Loucy (cell line): ENCODE measurements around the gene TKT.

Source experiments
- H2AFZ ChIP-seq: fragments of 200-600 bp; sonication (generic); 2 replicates; pipeline ENCODE4 v1.6.0; 2016; ENCODE audit warnings: antibody characterized with exemption, mild to moderate bottlenecking, low read length, moderate library complexity
- H3F3A ChIP-seq: fragments of 200-600 bp; 2 replicates; pipeline ENCODE4 v1.6.0; 2016; ENCODE audit warnings: antibody characterized with exemption, low read depth, mild to moderate bottlenecking
- H3K27me3 ChIP-seq: fragments of 200-600 bp; sonication (generic); 2 replicates; pipeline ENCODE4 v1.6.1; 2014; ENCODE audit warnings: low read length, mild to moderate bottlenecking; ENCODE audit not compliant: insufficient read depth, poor library complexity, severe bottlenecking
- H3K36me3 ChIP-seq: fragments of 200-600 bp; sonication (generic); 2 replicates; pipeline ENCODE4 v1.6.1; 2016; ENCODE audit warnings: low read length; ENCODE audit not compliant: insufficient read depth
- H3K4me1 ChIP-seq: fragments of 200-600 bp; sonication (generic); 2 replicates; pipeline ENCODE4 v1.5.1; 2014; ENCODE audit warnings: low read length, mild to moderate bottlenecking; ENCODE audit not compliant: insufficient read depth, poor library complexity, severe bottlenecking
- H3K4me2 ChIP-seq: fragments of 200-600 bp; sonication (generic); 2 replicates; pipeline ENCODE4 v1.6.0; 2014; ENCODE audit warnings: antibody characterized with exemption, low read length, low read depth, mild to moderate bottlenecking; ENCODE audit not compliant: poor library complexity, severe bottlenecking
- H3K4me3 ChIP-seq: fragments of 200-600 bp; sonication (generic); 2 replicates; pipeline ENCODE4 v1.5.1; 2014; ENCODE audit warnings: low read length, mild to moderate bottlenecking, mixed read lengths; ENCODE audit not compliant: poor library complexity, severe bottlenecking
- H3K79me2 ChIP-seq: fragments of 200-600 bp; sonication (generic); 2 replicates; pipeline ENCODE4 v1.6.1; 2014; ENCODE audit warnings: low read length; ENCODE audit not compliant: insufficient read depth
- H3K9ac ChIP-seq: fragments of 200-600 bp; sonication (generic); 2 replicates; pipeline ENCODE4 v1.6.0; 2014; ENCODE audit warnings: mild to moderate bottlenecking, low read depth, low read length, moderate library complexity; ENCODE audit not compliant: poor library complexity, severe bottlenecking
- H3K9me2 ChIP-seq: fragments of 200-600 bp; sonication (generic); replicated peaks from 2 replicates; pipeline ENCODE4 v1.6.1; 2016; ENCODE audit warnings: low read depth, low read length, mixed read lengths
- H3K9me3 ChIP-seq: fragments of 200-600 bp; sonication (generic); 2 replicates; pipeline ENCODE4 v1.6.1; 2014; ENCODE audit warnings: mild to moderate bottlenecking, antibody characterized with exemption, low read length, low read depth; ENCODE audit not compliant: insufficient read depth
- H4K20me1 ChIP-seq: fragments of 200-600 bp; sonication (generic); 2 replicates; pipeline ENCODE4 v1.6.0; 2014; ENCODE audit warnings: antibody characterized with exemption, low read length, mild to moderate bottlenecking; ENCODE audit not compliant: insufficient read depth, poor library complexity, severe bottlenecking
- CTCF ChIP-seq: fragments of 200-600 bp; sonication (generic); conservative IDR thresholded peaks from 2 replicates; pipeline ENCODE4 v1.5.1; 2014; ENCODE audit warnings: mild to moderate bottlenecking, antibody characterized with exemption, low read length
- EZH2phosphoT487 ChIP-seq: fragments of 200-600 bp; IDR thresholded peaks from 2 replicates; pipeline ENCODE4 v1.6.1; 2018; ENCODE audit warnings: antibody characterized with exemption, mild to moderate bottlenecking, moderate library complexity, borderline replicate concordance

The TKT gene

GRCh38 chr3:53255775-53256703 lies at the start of gene TKT:
Gene TKT, minus strand, starts transcription at chr3:53256022. Its CDS starts 80 bp downstream, at chr3:53255942.
- H3F3A ChIP-seq = no peaks in the 10 kb centered on the region
- peak within 1 kb of the TSS; percentile 92 for H3K4me3 ChIP-seq
- peaks cover 40% of the 10 kb centered on the region for H4K20me1 ChIP-seq
- H3K79me2 ChIP-seq = peaks cover 47% of the 10 kb centered on the region
- H3K9me3 ChIP-seq = no peaks in the 10 kb centered on the region
- H3K9ac ChIP-seq = peak within 1 kb of the TSS; percentile 95
- no peaks in the 10 kb centered on the region for H3K27me3 ChIP-seq
- H2AFZ ChIP-seq = peak within 1 kb of the TSS; percentile 50
- H3K4me2 ChIP-seq = peak within 1 kb of the TSS; percentile 99
- peaks cover 32% of the 10 kb centered on the region for H3K4me1 ChIP-seq
- H3K9me2 ChIP-seq = no peaks in the 10 kb centered on the region
- TF ChIP-seq EZH2phosphoT487 (no peak), CTCF (no peak)
- H3K36me3 ChIP-seq = no peaks in the 10 kb centered on the region

- Histone ChIP-seq H3K27me3 (no peaks in the 10 kb centered on the region), H3K9ac (no peak overlapping the region), H3K36me3 (peaks cover 54% of the 10 kb centered on the region; the same call in 1 of the 2 replicates), H3K4me1 (no peaks in the 10 kb centered on the region), H3K4me2 (no peak overlapping the region), H2AFZ (no peak overlapping the region), H4K20me1 (no peaks in the 10 kb centered on the region), H3K79me2 (no peaks in the 10 kb centered on the region), H3K9me3 (no peaks in the 10 kb centered on the region), H3K4me3 (no peak overlapping the region), H3K9me2 (no peaks in the 10 kb centered on the region), H3F3A (no peaks in the 10 kb centered on the region)
- no peak for TF ChIP-seq EZH2phosphoT487
These were observed 48.1 kb upstream of the TKT start for GRCh38 chr3:53303957-53304356.

GRCh38 chr3:53303549-53303948 lies 47.7 kb upstream of the TKT start:
- H3K36me3 ChIP-seq = peaks cover 54% of the 10 kb centered on the region; the same call in 1 of the 2 replicates
- H3K27me3 ChIP-seq = no peaks in the 10 kb centered on the region
- TF ChIP-seq EZH2phosphoT487 (no peak), CTCF (no peak)
- no peaks in the 10 kb centered on the region for H3K4me1 ChIP-seq
- no peak overlapping the region for H3K4me2 ChIP-seq
- no peak overlapping the region for H3K9ac ChIP-seq
- H3K79me2 ChIP-seq = no peaks in the 10 kb centered on the region
- no peaks in the 10 kb centered on the region for H4K20me1 ChIP-seq
- H3K9me3 ChIP-seq = no peaks in the 10 kb centered on the region
- no peak overlapping the region for H3K4me3 ChIP-seq
- H3F3A ChIP-seq = no peaks in the 10 kb centered on the region
- no peaks in the 10 kb centered on the region for H3K9me2 ChIP-seq
- no peak overlapping the region for H2AFZ ChIP-seq
